Activated naive CD8-positive, alpha-beta T cell treated with anti-CD3 and anti-CD28 coated beads for 36 hours (primary cell): ENCODE measurements around the gene CFAP90. TPM values are rescaled to one million over a fixed set of nuclear protein-coding genes. Genes with fewer than 3 reads are reported as not detected.

Experiments used
- DNase-seq: peaks from one replicate; pipeline ENCODE4 v3.0.0; 2021
- H3K27ac Mint-ChIP-seq: one replicate; pipeline ENCODE4 v1.8.0; 2022; ENCODE audit warnings: mild to moderate bottlenecking, moderate library complexity, mixed read lengths
- H3K27me3 Mint-ChIP-seq: one replicate; pipeline ENCODE4 v1.8.0; 2022; ENCODE audit warnings: mild to moderate bottlenecking, mixed read lengths
- H3K36me3 Mint-ChIP-seq: one replicate; pipeline ENCODE4 v1.8.0; 2021; ENCODE audit warnings: mild to moderate bottlenecking, mixed read lengths
- H3K4me1 Mint-ChIP-seq: one replicate; pipeline ENCODE4 v1.8.0; 2021; ENCODE audit warnings: mixed read lengths
- H3K4me3 Mint-ChIP-seq: one replicate; pipeline ENCODE4 v1.8.0; 2022; ENCODE audit warnings: mild to moderate bottlenecking, moderate library complexity, mixed read lengths
- H3K9me3 Mint-ChIP-seq: one replicate; pipeline ENCODE4 v1.8.0; 2022; ENCODE audit warnings: mixed read lengths
- total RNA-seq, 2 experiments: library from RNA; stranded (reverse); gene quantifications; one replicate each; pipeline ENCODE4 v1.2.3, GENCODE V29; 2021

CFAP90 gene, protein sequence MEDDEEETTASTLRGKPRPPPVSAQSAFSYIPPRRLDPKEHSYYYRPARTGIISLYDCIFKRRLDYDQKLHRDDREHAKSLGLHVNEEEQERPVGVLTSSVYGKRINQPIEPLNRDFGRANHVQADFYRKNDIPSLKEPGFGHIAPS
- not detected for total RNA-seq

DNA sequence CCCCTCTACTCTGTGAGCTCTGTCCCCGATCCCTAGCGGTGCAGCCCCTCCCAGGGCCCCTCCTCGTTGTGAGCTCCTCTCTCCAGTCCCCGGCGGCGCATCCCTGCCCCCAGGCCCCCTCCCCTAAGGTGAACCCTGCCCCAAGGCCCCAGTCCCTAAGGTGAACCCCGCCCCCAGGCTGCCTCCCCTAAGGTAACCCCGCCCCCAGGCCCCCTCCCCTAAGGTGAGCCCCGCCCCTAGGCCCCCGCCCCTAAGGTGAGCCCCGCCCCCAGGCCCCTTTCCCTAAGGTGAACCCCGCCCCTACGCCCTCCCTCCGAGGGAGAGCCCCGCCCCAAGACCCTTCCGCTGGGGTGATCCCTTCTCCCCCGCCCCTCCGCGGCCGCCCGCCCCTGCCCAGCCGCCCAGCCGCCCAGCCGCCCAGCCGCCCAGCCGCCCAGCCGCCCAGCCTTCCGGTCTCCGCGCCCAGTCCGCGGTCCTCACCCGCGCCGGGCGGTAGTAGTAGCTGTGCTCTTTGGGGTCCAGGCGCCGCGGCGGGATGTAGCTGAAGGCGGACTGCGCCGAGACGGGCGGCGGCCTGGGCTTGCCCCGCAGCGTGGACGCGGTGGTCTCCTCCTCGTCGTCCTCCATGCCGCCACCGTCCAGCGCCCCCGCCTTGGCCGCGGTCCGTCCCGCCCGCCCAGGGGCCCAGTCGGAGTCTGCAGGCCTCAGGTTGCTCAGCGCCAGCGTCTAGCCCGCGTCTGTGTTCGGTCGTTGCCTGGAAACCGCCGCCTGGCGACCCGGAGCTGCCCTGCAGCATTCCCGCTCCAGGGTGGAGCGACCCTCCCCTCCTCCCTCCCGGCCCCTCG, at the start of gene CFAP90:
CFAP90 (minus strand) TSS at position 739 of the 845 bp plus-strand sequence; CDS start at position 627, 112 bp downstream.
- Mint-ChIP-seq H3K27me3 (peaks cover 52% of the 10 kb centered on the region), H3K27ac (no peak within 1 kb of the TSS), H3K4me1 (peaks cover 12% of the 10 kb centered on the region), H3K36me3 (no peaks in the 10 kb centered on the region), H3K9me3 (no peaks in the 10 kb centered on the region), H3K4me3 (peak within 1 kb of the TSS; percentile 62)
- no peak for DNase-seq

DNA sequence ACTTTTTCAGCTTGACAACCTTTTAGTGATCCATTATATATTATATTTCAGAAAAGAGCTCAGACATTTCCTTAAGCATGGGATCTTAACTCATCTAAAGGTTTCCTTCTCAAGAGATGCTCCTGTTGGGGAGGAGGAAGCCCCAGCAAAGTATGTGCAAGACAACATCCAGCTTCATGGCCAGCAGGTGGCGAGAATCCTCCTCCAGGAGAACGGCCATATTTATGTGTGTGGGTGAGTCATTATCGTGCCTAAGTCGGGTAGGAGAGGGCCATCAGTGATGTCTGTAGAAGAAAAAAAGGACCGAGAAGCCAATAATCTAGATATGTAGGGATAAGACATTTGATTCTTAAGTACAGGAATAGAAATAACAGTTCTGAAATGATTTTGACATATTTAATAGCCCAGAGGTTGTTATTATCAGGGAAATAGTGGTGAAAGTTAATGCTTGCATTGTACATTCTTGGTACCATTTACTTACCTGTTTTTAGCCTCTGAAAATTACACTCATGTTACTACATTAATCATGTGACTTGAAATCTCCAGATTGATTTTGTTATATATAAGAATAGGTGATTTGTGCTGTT, 46.2 kb upstream of the CFAP90 start:
- Mint-ChIP-seq H3K9me3 (no peaks in the 10 kb centered on the region), H3K4me1 (peaks cover 10% of the 10 kb centered on the region), H3K36me3 (peaks cover 61% of the 10 kb centered on the region), H3K27me3 (no peaks in the 10 kb centered on the region), H3K4me3 (no peak overlapping the region), H3K27ac (no peak overlapping the region)
- peak; percentile 10 for DNase-seq

DNA sequence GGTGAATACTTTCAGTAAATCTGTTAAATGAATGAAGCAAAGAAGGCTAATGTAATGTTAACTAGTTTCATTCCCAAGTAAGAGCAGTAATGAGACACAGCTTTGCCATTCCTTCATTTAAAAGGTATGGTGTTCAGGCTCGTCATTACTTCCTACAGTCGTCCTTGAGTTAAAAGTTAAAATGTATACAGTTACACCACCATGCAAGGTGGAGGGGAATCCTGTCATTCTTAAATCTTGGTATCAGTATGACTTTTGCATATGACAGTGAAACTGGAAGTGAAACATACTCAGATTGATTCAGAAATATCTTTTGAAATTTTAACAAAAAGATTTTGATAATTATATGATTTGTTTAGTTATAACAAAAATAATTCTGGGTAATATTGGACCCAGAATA, 43.9 kb upstream of the CFAP90 start:
- Mint-ChIP-seq H3K27ac (peak overlapping the region; percentile 42), H3K4me1 (peaks cover 10% of the 10 kb centered on the region), H3K9me3 (no peaks in the 10 kb centered on the region), H3K4me3 (no peak overlapping the region), H3K27me3 (no peaks in the 10 kb centered on the region), H3K36me3 (peaks cover 56% of the 10 kb centered on the region)
- DNase-seq: no peak

DNA sequence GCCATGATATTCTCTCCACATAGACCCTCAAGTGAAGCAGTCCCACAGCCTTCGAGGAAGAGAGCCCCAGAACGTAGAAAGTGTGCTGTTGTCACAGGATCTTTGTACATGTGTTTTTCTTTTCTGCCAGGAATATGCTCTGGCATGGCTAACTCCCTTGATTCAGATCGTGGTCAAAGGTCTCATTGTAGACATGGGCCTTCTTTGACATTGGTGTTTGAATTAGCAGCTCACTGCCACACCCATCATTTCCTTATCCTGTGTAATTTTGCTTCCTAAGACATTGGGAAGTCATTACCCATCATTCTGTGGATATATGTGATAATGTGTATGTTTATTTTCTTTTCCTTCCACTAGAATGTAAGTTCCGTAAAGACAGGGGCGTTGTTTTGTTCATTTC, 43.5 kb upstream of the CFAP90 start:
- H3K4me1 Mint-ChIP-seq: peaks cover 10% of the 10 kb centered on the region
- H3K9me3 Mint-ChIP-seq: no peaks in the 10 kb centered on the region
- no peak for DNase-seq
- peaks cover 55% of the 10 kb centered on the region for H3K36me3 Mint-ChIP-seq
- no peak overlapping the region for H3K4me3 Mint-ChIP-seq
- H3K27ac Mint-ChIP-seq: peak overlapping the region; percentile 42
- H3K27me3 Mint-ChIP-seq: no peaks in the 10 kb centered on the region

DNA sequence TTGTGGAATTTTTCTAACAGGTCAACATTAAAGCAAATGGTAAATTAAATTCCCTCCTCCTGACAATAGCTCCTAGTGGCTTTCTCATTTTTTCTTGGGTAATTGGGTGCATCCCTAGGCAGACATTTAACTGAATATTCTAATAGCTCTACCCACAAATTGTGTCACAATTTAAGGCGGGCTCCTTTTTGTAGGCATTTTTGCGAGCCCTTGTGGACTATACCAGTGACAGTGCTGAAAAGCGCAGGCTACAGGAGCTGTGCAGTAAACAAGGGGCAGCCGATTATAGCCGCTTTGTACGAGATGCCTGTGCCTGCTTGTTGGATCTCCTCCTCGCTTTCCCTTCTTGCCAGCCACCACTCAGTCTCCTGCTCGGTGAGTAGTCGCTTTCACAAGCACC, 38.0 kb upstream of the CFAP90 start:
- Mint-ChIP-seq H3K9me3 (no peaks in the 10 kb centered on the region), H3K36me3 (peaks cover 28% of the 10 kb centered on the region), H3K4me1 (peaks cover 7% of the 10 kb centered on the region), H3K27me3 (no peaks in the 10 kb centered on the region), H3K27ac (no peak overlapping the region), H3K4me3 (no peak overlapping the region)
- no peak for DNase-seq

DNA sequence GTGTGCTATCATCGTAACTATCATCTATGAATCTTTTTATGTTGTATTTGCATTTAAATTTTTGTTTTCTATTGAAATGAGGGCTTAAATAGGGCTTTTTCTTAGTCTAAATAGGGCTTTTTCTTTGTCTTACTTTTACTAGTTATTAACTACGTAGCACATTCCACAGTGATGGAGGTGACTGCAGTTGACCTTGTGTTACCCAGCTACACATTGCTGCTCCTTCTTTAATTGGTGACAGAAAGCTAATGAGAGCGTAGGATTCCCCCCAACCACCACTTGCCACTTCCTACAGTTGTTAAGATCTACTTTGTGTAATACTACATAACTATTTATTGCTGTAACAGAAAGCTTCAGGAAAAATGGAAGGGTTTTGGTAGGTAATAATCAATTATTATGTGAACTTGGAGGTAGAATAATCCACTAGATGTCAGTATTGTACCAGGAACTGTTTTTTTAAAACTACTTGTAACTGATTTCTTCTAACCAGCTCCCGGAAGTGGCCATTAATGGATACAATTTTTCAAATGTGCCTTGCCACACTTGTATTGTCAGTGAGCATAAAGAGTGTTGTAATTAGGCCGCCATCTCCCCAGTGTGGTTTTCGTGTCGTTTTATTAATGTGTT, 36.0 kb upstream of the CFAP90 start:
- Mint-ChIP-seq H3K27ac (no peak overlapping the region), H3K27me3 (no peaks in the 10 kb centered on the region), H3K4me3 (no peak overlapping the region), H3K36me3 (peaks cover 19% of the 10 kb centered on the region), H3K4me1 (peaks cover 7% of the 10 kb centered on the region), H3K9me3 (no peaks in the 10 kb centered on the region)
- DNase-seq: no peak

DNA sequence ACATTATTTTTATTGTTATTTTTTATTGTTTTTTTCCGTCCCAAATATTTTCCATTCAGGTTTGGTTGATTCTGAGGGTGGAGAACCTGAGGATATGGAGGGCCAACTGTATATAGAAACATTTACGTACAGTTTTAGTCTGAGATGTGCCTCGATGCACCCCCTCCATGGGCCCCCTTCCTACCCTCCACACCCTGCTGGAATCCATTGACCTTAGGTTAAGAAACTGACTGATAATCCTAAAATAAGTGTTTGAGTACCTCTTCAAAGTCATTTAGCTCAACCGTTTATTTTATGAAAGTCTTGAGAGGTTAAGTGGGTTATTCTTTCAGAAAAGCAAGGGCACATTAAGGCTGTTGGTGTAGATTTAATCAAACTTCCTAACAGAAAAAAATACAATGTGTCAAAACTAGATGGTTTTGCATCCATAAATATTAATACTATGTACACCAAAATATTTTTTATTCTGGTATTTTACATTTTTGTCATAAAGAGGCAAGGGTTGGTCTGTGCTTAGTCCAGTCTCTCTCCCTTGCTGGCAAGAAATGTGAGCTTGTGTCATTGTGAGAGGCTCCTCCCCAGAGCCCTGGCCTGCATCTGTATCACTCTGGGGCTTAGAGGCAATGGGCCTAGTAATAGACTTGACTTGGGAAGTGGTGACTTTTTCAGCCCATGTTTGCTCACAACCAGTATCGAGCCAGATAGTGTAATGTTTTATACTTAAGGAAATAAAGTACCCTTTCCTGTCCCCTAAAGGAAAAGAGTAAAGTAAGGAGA, 33.7 kb upstream of the CFAP90 start:
- Mint-ChIP-seq H3K27ac (no peak overlapping the region), H3K9me3 (no peaks in the 10 kb centered on the region), H3K4me1 (peaks cover 21% of the 10 kb centered on the region)

DNA sequence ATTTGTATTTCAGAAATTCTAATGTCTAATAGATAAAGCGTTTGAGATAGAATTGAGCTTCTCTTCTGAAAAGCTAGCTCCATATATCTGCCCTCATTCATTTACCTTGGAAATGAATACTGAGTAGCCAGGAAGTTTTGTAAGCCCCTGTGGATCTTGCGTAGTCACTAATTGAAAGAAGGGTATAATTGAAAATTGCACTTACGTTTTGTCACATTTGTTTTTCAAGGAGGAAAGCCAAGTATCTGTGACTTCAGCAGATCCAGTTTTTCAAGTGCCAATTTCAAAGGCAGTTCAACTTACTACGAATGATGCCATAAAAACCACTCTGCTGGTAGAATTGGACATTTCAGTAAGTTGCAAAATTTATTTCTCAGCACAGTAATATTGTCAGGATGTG, 32.0 kb upstream of the CFAP90 start:
- Mint-ChIP-seq H3K4me3 (no peak overlapping the region), H3K4me1 (peaks cover 33% of the 10 kb centered on the region)

More for the DNA sequence above, 33.7 kb upstream of the CFAP90 start:
- H3K4me3 Mint-ChIP-seq: no peak overlapping the region
- no peaks in the 10 kb centered on the region for H3K27me3 Mint-ChIP-seq
- no peak for DNase-seq
- peaks cover 30% of the 10 kb centered on the region for H3K36me3 Mint-ChIP-seq

DNA sequence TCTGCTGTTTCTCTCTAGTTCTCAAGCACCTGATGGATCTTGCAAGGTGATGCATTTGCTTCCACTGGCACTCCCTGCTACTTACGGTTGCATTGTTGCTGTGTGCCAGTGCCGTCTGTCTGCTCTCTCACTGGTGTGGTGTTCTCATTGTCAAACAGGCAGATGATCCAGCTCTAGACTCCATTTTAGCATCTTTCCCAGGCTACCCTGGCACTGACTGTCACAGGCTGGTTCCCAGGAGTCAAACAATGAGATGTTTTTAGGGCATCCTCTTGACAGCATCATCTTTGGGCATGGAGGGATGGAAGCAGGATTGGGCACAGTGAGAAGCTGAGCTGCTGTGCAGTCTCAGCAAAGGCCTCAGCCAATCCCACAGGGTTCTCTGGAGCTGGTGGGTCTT, 30.9 kb upstream of the CFAP90 start:
- Mint-ChIP-seq H3K27me3 (no peaks in the 10 kb centered on the region), H3K27ac (no peak overlapping the region), H3K36me3 (peaks cover 36% of the 10 kb centered on the region), H3K4me3 (no peak overlapping the region), H3K4me1 (peaks cover 35% of the 10 kb centered on the region), H3K9me3 (no peaks in the 10 kb centered on the region)
- no peak for DNase-seq

More for the DNA sequence above, 32.0 kb upstream of the CFAP90 start:
- Mint-ChIP-seq H3K27me3 (no peaks in the 10 kb centered on the region), H3K9me3 (no peaks in the 10 kb centered on the region), H3K27ac (no peak overlapping the region), H3K36me3 (peaks cover 30% of the 10 kb centered on the region)
- DNase-seq: no peak

DNA sequence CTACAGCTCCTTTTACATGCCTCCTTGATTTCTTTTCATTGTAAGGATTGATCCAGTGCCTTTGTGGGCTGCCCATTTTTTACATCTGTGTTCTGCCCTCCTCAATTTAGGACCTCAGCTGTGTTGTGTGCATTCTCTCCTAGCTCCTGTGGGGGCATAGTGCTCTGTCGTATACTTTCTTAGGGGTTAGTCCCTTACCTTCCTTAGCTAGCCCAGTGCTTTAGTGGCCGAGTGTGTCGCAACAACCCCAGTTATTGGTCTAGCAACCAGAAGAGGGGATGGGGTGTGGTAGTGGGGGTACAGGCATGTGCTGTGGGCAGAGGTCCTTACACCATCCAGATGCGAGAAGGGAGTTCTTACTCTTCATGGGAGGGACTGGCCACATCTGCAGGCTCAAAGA, 30.2 kb upstream of the CFAP90 start:
- no peak overlapping the region for H3K4me3 Mint-ChIP-seq
- H3K27ac Mint-ChIP-seq: no peak overlapping the region
- peaks cover 41% of the 10 kb centered on the region for H3K4me1 Mint-ChIP-seq
- H3K9me3 Mint-ChIP-seq: no peaks in the 10 kb centered on the region
- peaks cover 43% of the 10 kb centered on the region for H3K36me3 Mint-ChIP-seq
- no peaks in the 10 kb centered on the region for H3K27me3 Mint-ChIP-seq
- DNase-seq: no peak

DNA sequence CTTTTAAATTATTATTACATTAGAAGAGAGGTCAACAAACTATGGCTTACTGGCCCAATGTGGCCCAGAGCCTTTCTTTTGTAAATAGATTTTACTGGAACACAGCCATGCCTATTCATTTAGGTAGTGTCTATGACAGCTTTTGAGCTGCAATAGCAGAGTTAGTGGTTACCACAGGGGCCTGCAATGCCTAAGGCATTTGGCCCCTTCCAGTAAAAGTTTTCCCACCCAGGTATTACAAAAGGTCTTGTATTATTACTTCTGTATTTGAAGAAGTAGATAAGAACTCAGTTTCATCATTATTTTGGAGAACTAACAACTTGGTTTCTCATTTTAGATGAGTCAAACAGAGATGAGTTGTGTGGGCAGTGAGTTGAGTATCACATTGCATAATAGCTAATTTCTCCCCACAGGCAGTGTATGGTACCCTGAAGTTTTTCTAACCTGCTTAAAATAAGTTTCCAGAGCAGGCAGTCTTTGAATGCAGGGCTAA, 27.5 kb upstream of the CFAP90 start:
- Mint-ChIP-seq H3K36me3 (peaks cover 49% of the 10 kb centered on the region), H3K27ac (peak overlapping the region; percentile 88), H3K4me1 (peaks cover 47% of the 10 kb centered on the region), H3K9me3 (no peaks in the 10 kb centered on the region), H3K27me3 (no peaks in the 10 kb centered on the region), H3K4me3 (peak overlapping the region; percentile 42)
- no peak for DNase-seq

DNA sequence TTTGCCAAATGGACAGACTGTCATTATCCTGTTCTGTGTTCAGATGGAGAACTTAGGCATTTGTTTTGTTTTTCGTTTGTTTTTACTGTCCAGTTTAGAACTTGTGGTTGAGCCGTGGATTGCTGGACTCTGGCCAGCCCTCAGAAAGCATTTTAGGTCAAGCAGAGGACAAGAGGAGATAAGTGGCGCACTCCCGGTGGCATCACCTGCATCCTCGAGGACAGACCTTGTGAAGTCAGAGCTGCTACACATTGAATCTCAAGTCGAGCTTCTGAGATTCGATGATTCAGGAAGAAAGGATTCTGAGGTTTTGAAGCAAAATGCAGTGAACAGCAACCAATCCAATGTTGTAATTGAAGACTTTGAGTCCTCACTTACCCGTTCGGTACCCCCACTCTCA, 26.9 kb upstream of the CFAP90 start:
- peak overlapping the region; percentile 42 for H3K4me3 Mint-ChIP-seq
- peaks cover 54% of the 10 kb centered on the region for H3K36me3 Mint-ChIP-seq
- H3K27me3 Mint-ChIP-seq: no peaks in the 10 kb centered on the region
- DNase-seq: no peak
- no peaks in the 10 kb centered on the region for H3K9me3 Mint-ChIP-seq
- peak overlapping the region; percentile 88 for H3K27ac Mint-ChIP-seq
- peaks cover 53% of the 10 kb centered on the region for H3K4me1 Mint-ChIP-seq

DNA sequence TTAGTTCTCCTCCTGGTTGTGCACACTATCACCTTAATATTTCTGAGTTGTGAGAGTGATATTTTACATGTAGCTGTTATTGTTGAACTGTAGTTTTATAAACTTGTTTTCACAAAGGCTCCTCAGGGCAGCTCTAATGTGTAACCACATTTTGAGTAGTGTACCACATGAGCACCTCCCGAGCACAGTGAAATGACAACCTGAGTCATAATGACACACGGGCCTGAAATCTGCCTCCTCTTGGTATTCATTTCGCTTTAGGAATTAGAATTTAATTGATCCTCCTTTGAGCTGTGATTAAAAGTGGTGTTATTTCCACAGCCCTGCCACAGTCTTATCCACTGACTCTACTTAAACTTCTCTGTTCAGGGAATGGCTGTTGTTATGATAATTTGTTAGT, 25.9 kb upstream of the CFAP90 start:
- peaks cover 58% of the 10 kb centered on the region for H3K36me3 Mint-ChIP-seq
- DNase-seq: no peak
- H3K9me3 Mint-ChIP-seq: no peaks in the 10 kb centered on the region
- H3K4me1 Mint-ChIP-seq: peaks cover 59% of the 10 kb centered on the region
- peak overlapping the region; percentile 3 for H3K27ac Mint-ChIP-seq
- no peak overlapping the region for H3K4me3 Mint-ChIP-seq
- H3K27me3 Mint-ChIP-seq: no peaks in the 10 kb centered on the region

DNA sequence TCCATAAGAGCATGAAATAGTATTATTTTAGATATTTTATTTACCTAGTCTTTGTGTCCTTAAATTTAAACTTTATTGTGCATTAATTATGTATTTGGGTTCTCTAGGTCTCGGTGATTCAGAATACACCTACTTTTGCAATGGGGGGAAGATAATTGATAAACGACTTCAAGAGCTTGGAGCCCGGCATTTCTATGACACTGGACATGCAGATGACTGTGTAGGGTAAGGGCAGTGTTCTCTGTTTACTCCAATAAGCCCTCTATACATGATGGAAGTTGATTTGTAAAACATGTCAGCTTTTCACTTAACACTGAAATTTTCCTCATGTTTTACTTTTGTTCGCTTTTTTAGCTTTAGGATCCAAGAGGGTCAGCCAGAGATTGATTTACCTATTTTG, 24.2 kb upstream of the CFAP90 start:
- DNase-seq: no peak
- Mint-ChIP-seq H3K4me3 (no peak overlapping the region), H3K27ac (no peak overlapping the region), H3K27me3 (no peaks in the 10 kb centered on the region), H3K36me3 (peaks cover 60% of the 10 kb centered on the region), H3K4me1 (peaks cover 64% of the 10 kb centered on the region), H3K9me3 (no peaks in the 10 kb centered on the region)
